Activated naive CD4-positive, alpha-beta T cell treated with anti-CD3 and anti-CD28 coated beads, Interleukin-2, amount 10 ng/mL, durations not matched to agents 7 days and 5 days (primary cell): ENCODE results near the gene TMA7B.

Source experiments
- CTCF ChIA-PET: fragments of 350-600 bp; sonication (Branson Sonifier 250); formaldehyde crosslinking; loops from one replicate; lab custom pipeline; 2021; ENCODE audit warnings: antibody characterized with exemption; lab: Charles Lee
- DNase-seq: peaks from one replicate; pipeline ENCODE4 v3.0.0-alpha.2; 2020
- H3K27ac Mint-ChIP-seq: one replicate; pipeline ENCODE4 v1.8.0; 2021; ENCODE audit warnings: mild to moderate bottlenecking, moderate library complexity, mixed read lengths
- H3K27me3 Mint-ChIP-seq: one replicate; pipeline ENCODE4 v1.8.0; 2021; ENCODE audit warnings: mild to moderate bottlenecking, mixed read lengths
- H3K36me3 Mint-ChIP-seq: one replicate; pipeline ENCODE4 v1.8.0; 2021; ENCODE audit warnings: mixed read lengths
- H3K4me1 Mint-ChIP-seq: one replicate; pipeline ENCODE4 v1.8.0; 2021; ENCODE audit warnings: mixed read lengths
- H3K4me3 Mint-ChIP-seq: one replicate; pipeline ENCODE4 v1.8.0; 2021; ENCODE audit warnings: mild to moderate bottlenecking, moderate library complexity, mixed read lengths
- H3K9me3 Mint-ChIP-seq: one replicate; pipeline ENCODE4 v1.8.0; 2021; ENCODE audit warnings: mixed read lengths

TMA7B gene

DNA sequence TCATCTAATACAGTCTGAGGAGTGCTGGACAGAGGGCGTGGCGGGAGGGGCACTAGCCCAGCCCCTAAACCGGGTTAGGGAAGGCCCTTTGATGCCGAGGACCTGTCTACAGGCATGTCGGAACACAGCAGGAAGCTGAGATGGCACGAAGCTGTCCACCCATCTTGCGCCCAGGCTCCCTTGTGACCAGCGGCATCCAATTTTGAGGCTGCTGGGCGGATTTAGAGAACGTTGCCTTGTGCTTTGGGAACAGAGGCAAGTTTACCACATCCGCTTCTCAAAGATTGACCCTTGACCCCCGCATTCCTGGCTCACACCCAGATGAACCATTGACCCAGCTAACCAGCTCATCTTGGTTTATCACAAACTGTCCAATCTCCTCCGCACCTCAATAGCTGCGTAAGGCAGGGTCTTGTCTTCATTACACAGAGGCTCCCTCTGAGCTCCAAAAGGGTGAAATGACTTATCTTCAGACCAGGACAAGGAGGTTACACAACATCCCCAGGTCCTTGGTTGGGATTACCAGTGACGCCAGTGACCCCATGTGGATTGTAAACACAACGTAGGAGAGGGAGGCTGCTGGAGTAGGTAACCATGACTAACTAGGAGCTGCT lies 39.1 kb downstream of the TMA7B start:
- CTCF ChIA-PET = interaction anchor here (0.8 to 0.9 kb wide), 2 partner anchors 386 to 465 kb away, joined by 3 read pairs; no protein-coding TSS in a partner anchor
- DNase-seq = no peak
- H3K4me3 Mint-ChIP-seq = no peak overlapping the region

DNA sequence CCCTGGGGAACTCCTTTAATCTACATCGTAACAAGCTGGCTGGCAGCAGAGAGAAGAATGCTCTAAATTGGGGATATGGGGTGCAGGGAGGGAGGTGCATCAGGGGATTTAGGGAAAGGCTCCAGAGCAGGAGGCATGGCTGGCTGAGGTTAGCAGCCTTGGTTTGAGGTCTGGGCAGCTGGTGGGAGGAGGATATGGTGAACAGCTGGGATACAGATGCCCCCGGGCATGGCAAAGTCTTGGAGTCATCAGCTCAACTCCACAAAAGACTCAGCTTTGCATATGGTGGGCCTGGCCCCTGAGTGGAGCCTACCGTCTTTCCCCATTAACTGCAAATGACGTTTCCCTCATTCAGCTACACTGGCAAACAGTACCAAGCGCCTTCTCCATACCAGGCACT lies 40.0 kb downstream of the TMA7B start:
- Mint-ChIP-seq H3K27ac (no peak overlapping the region), H3K4me1 (no peaks in the 10 kb centered on the region)
- CTCF ChIA-PET = interaction anchor here (0.7 to 1.7 kb wide), 3 partner anchors 25 to 466 kb away, joined by 3 to 4 read pairs (median 3); no protein-coding TSS in a partner anchor

More for the DNA sequence above, 39.1 kb downstream of the TMA7B start:
- Mint-ChIP-seq H3K9me3 (no peaks in the 10 kb centered on the region), H3K27me3 (peaks cover 89% of the 10 kb centered on the region), H3K4me1 (peaks cover 1% of the 10 kb centered on the region), H3K27ac (no peak overlapping the region), H3K36me3 (no peaks in the 10 kb centered on the region)

DNA sequence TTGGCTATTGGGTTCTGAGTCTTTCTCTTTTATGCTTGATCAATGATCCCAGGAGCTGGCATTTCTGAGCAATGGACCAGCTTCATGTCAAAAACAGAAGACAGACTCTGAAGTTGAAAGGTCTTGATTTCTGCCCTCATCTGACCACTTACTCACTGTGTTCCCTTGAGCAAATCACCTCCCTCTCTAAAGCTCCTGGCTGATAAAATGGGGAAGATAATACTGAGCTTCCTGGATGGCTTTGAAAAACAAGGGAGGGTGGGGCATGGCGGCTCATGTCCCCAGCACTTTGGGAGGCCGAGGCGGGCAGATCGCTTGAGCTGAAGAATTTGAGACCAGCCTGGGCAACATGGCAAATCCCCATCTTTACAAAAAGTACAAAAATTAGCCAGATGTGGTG lies 40.9 kb downstream of the TMA7B start:
- Mint-ChIP-seq H3K27ac (no peak overlapping the region), H3K4me3 (no peak overlapping the region), H3K9me3 (no peaks in the 10 kb centered on the region)

More for the DNA sequence above, 40.0 kb downstream of the TMA7B start:
- DNase-seq = no peak
- Mint-ChIP-seq H3K4me3 (no peak overlapping the region), H3K36me3 (no peaks in the 10 kb centered on the region), H3K27me3 (peaks cover 90% of the 10 kb centered on the region), H3K9me3 (no peaks in the 10 kb centered on the region)

DNA sequence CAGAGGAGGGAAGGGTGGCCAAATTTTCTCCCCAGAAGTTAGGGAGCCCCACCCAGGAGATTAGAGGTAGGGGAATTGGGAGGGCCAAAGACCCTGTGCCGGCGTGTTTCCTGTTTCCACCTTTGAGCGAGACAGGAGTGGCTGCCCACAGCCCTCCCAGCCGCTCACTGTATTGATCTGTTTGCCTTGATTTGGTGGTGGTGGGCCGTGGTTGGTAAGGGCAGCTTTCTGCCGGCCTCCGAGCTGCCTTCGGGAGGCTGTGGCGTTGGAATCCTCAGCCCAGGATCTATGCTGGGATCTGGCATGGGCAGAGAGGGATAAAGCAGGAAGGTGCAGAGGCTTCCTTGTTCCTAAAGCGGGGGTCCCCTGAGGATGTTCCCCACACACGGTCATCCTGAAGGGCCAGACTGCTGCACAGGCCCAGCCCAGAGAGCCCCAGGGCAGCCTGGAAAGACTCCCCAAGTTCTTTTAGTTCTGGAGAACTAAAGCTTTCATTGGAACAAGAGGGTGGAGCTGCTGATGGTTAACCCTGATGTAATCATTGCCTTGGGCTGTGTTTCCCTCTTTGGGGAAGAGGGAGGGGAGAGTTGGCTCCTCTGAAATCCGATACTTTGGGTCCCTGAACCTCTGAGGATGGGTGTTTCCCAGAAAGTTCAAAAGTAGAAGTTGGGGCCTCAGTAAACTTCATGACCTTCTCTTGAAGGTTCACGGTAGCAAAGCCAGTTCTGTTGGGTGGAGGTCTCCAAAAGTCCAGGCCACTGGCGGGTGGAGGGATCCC lies 41.8 kb downstream of the TMA7B start:
- H3K27ac Mint-ChIP-seq = no peak overlapping the region
- no peaks in the 10 kb centered on the region for H3K4me1 Mint-ChIP-seq
- H3K27me3 Mint-ChIP-seq = peaks cover 88% of the 10 kb centered on the region
- no peak overlapping the region for H3K4me3 Mint-ChIP-seq
- H3K36me3 Mint-ChIP-seq = no peaks in the 10 kb centered on the region
- H3K9me3 Mint-ChIP-seq = no peaks in the 10 kb centered on the region
- CTCF ChIA-PET = interaction anchor here (1.0 to 1.7 kb wide), 2 partner anchors 15 to 23 kb away, joined by 3 to 4 read pairs; no protein-coding TSS in a partner anchor
- no peak for DNase-seq

More for the DNA sequence above, 40.9 kb downstream of the TMA7B start:
- Mint-ChIP-seq H3K27me3 (peaks cover 88% of the 10 kb centered on the region), H3K4me1 (no peaks in the 10 kb centered on the region), H3K36me3 (no peaks in the 10 kb centered on the region)
- no peak for DNase-seq
- CTCF ChIA-PET = interaction anchor here (1.7 kb wide), 1 partner anchor 24 kb away, joined by 4 read pairs; no protein-coding TSS in a partner anchor

DNA sequence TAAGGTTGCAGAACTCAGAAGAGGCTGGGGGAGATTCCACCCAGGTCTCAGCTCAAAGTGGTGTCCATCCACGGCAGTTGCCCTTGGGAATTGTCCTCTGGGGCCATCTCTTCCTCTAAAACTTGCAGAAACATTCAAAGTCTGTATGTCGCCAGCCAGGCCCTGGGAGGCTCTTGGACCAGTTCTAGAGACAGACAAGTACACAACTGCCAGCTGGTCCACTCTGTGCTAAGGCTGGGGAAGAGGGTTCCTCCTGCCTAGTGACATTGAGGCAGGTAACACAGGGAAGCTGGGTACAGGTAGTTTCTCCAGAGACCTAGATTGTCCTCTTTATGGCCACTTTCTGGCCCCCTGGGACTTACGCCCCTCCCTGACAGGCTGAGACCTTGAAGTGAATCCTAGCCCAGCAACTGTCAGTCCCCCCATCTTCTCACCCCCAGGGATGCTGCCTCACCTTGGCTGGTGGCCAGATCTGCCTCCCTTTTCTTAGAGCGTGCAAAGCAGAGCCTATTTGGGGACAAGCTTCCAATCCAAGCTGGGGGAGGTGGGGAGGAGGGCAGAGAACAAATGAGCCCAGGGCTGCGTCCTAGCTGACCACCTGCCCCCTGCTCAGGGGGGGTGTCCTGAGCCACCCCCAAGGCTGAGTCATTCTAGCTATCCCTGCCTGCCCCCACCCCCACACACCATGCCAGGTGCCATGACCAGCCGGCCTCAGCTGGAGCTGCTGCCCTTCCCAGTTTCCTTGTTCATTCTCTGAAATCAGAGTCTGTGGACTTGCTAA lies 42.9 kb downstream of the TMA7B start:
- DNase-seq = no peak
- Mint-ChIP-seq H3K4me1 (no peaks in the 10 kb centered on the region), H3K27me3 (peaks cover 88% of the 10 kb centered on the region), H3K4me3 (no peak overlapping the region), H3K27ac (no peak overlapping the region), H3K9me3 (no peaks in the 10 kb centered on the region), H3K36me3 (no peaks in the 10 kb centered on the region)
- CTCF ChIA-PET = interaction anchor here (1.0 kb wide), 1 partner anchor 14 kb away, joined by 3 read pairs; no protein-coding TSS in a partner anchor

DNA sequence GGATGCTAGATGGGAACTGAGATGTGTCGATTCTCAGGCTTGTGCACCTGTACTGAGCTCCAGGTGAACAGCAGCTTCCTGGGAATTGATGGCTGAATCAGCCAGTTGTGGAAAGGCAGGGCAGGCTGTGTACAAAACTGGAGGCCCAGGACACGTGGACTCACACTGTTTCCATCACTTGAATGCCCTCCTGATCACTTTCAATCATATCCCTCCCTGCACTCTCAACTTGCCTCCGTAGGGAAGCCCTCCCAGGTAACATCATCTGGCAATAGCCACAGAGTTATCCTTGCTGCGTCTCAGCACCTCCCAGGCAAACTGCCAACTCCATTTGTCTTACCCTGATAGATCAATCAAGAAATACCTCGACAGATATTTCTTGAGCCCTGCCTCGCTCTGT lies 44.6 kb downstream of the TMA7B start:
- peaks cover 91% of the 10 kb centered on the region for H3K27me3 Mint-ChIP-seq
- no peaks in the 10 kb centered on the region for H3K9me3 Mint-ChIP-seq

DNA sequence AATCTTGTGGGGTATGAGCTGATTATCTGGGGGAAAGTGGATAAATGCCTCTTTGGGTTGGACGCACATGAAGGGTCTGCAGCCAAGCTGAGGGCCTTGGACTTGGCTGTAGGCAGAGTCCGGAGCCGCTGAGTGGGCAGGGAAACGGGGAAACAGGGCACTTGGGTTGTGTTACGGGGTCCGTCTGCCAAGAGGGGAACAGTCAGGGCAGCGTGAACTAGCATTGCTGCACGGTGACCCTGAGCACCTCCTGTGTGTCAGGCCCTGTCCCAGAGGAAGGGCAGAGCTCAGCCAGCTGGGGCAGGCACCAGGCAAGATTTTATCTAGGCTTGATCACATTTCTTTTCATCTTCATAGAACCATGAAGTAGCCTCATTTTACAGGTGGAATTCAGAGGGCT lies 46.4 kb downstream of the TMA7B start:
- peaks cover 18% of the 10 kb centered on the region for H3K4me1 Mint-ChIP-seq
- no peak for DNase-seq
- H3K27ac Mint-ChIP-seq = no peak overlapping the region
- H3K36me3 Mint-ChIP-seq = no peaks in the 10 kb centered on the region
- CTCF ChIA-PET = no interaction called here
- H3K27me3 Mint-ChIP-seq = peaks cover 83% of the 10 kb centered on the region
- H3K4me3 Mint-ChIP-seq = no peak overlapping the region
- no peaks in the 10 kb centered on the region for H3K9me3 Mint-ChIP-seq

More for the DNA sequence above, 44.6 kb downstream of the TMA7B start:
- DNase-seq = no peak
- H3K4me3 Mint-ChIP-seq = no peak overlapping the region
- no peaks in the 10 kb centered on the region for H3K36me3 Mint-ChIP-seq
- CTCF ChIA-PET = interaction anchor here (0.6 to 2.2 kb wide), 2 partner anchors 20 to 317 kb away, joined by 3 to 8 read pairs; no protein-coding TSS in a partner anchor
- H3K4me1 Mint-ChIP-seq = peaks cover 8% of the 10 kb centered on the region
- no peak overlapping the region for H3K27ac Mint-ChIP-seq

DNA sequence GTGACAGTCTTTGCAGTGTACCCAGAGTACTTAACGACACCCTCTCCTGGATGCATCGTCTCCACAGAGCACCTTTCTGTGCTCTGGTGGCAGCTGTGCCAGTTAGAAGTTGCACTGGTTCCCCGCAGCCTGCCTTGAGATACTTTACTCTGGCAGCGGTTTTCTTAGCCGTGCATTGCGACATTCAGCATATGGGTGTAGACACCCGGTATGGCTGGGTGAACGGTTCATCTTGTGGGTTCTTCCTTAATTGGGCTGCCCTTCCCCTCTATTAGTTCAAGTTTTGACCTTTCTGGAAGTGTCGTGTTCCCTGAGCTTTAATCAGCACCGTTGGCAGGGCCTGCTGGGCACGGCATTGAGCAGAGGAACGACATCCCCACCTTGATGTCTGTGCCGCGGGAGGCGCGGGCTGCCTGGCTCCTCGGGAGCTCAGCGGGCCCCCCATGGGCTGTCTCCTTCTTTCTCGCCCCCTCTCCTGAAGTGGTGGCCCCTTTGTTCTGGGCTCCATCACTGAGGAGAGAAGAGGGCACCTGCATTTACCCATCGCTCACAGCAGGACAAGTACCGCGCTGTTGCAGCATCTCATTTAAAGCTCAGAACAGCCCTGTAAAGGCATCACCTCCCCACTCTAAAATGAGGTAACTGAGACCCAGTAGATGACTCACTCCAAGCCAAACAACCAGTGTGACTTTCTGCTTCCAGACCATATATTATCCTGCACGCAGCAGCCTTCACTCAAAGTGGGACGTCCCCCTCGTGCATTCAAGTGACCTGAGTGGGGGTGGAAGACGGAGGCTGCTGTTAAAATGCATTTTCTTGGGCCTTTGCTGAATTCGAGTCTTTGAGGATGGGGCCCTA lies 47.9 kb downstream of the TMA7B start:
- H3K4me3 Mint-ChIP-seq = no peak overlapping the region
- H3K36me3 Mint-ChIP-seq = no peaks in the 10 kb centered on the region
- no peaks in the 10 kb centered on the region for H3K9me3 Mint-ChIP-seq
- H3K4me1 Mint-ChIP-seq = peaks cover 19% of the 10 kb centered on the region
- H3K27ac Mint-ChIP-seq = no peak overlapping the region
- peaks cover 74% of the 10 kb centered on the region for H3K27me3 Mint-ChIP-seq
- CTCF ChIA-PET = no interaction called here
- DNase-seq = no peak

DNA sequence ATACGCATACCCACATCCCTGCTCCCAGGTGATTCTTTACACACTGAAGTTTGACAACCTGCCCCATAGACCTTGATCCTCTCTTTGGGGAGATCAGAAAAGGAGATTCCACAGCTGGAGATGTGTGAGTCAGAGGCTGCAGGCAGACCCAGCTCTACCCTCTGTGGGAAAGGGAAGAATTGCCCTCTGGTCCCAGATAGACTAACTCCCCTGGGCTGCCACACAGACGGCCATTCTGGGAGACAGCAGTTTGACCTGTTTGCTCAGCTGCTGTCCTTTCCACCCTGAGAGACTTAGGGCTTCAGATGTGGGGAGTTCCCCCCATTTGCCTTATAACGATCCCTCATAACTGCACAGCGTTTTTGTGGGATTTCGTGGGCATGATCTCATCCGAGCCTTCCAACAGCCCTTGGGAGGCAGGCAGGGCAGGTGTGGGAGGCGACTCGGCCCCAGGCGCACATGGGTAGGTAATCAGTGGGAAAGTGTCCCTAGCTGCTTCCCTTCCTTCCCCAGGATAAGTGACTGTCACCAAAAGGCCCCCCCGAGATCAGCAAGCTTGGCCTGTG lies 48.6 kb downstream of the TMA7B start:
- H3K4me1 Mint-ChIP-seq = peaks cover 19% of the 10 kb centered on the region
- no peak for DNase-seq
- no peak overlapping the region for H3K4me3 Mint-ChIP-seq
- no peak overlapping the region for H3K27ac Mint-ChIP-seq
- CTCF ChIA-PET = interaction anchor here (0.8 to 2.2 kb wide), 4 partner anchors 12 to 473 kb away, joined by 3 to 15 read pairs (median 4); no protein-coding TSS in a partner anchor
- no peaks in the 10 kb centered on the region for H3K36me3 Mint-ChIP-seq
- H3K27me3 Mint-ChIP-seq = peaks cover 68% of the 10 kb centered on the region
- H3K9me3 Mint-ChIP-seq = no peaks in the 10 kb centered on the region

DNA sequence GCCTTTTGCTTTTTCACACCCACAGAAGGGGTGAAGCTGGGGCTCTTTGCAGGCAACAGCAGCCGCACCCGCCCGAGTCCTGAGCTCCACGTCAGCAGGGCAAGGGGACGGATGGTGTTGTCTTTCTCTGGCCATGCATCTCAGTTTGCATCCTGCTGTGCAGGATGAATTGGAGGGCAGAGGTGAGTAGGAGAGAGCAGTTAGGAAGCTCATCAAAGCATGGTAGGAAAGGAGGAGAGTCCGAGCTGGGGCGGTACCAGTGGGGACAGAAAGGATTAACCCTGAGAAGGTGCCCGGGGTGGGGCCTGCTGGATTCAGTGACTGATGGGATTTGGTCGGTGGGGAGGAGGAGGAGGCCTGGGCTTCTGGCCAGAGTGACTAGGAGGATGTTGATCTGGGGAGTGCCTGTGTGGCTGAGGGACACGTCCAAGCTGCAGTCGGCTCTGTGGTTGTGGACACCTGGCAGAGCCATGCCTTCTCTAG lies 49.1 kb downstream of the TMA7B start:
- Mint-ChIP-seq H3K9me3 (no peaks in the 10 kb centered on the region), H3K4me1 (peaks cover 19% of the 10 kb centered on the region), H3K36me3 (no peaks in the 10 kb centered on the region), H3K4me3 (peak overlapping the region; percentile 50), H3K27ac (peak overlapping the region; percentile 71), H3K27me3 (peaks cover 70% of the 10 kb centered on the region)
- CTCF ChIA-PET = interaction anchor here (0.8 to 2.2 kb wide), 7 partner anchors 12 to 474 kb away, joined by 3 to 15 read pairs (median 3); no protein-coding TSS in a partner anchor
- no peak for DNase-seq

DNA sequence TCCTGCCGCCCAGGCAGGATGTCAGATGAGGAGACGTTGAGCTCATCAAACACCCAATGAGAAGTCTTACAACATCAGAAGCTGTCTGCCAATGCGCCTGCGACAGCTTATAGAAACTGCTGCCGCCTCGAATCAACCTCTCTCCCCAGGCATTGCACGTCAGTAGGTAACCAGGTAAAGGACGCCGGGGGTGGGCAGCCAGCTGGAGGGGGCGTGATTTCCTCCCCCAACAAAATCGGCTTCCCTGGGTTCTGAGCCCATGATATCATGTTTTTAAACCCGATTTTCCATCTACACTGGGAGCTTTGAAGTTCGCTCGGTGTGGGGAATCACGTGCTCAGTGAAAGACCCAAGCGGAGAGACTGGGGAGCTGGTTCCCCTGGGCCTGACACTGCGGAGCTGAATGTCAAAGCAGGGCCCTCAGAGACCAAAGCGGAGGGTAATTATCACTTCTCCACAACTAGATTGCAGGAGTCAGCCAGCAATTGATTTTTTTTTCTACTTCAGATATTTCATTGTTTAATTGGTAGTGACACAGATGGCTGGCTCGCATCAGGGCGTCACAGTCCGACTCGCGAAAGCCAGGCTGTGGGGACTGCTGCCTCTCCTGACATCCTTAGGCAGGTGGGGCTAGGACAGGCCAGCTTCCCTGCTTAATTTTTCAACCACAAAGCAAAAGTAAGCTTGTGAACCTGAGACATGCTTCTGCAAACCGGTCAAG lies 49.9 kb downstream of the TMA7B start:
- no peaks in the 10 kb centered on the region for H3K9me3 Mint-ChIP-seq
- peak overlapping the region; percentile 50 for H3K4me3 Mint-ChIP-seq
- H3K36me3 Mint-ChIP-seq = no peaks in the 10 kb centered on the region
- CTCF ChIA-PET = interaction anchor here (0.8 to 2.2 kb wide), 8 partner anchors 13 to 475 kb away, joined by 3 to 15 read pairs (median 3); no protein-coding TSS in a partner anchor
- H3K27ac Mint-ChIP-seq = peak overlapping the region; percentile 71
- H3K27me3 Mint-ChIP-seq = peaks cover 71% of the 10 kb centered on the region
- H3K4me1 Mint-ChIP-seq = peaks cover 19% of the 10 kb centered on the region
- peak; percentile 66 for DNase-seq

DNA sequence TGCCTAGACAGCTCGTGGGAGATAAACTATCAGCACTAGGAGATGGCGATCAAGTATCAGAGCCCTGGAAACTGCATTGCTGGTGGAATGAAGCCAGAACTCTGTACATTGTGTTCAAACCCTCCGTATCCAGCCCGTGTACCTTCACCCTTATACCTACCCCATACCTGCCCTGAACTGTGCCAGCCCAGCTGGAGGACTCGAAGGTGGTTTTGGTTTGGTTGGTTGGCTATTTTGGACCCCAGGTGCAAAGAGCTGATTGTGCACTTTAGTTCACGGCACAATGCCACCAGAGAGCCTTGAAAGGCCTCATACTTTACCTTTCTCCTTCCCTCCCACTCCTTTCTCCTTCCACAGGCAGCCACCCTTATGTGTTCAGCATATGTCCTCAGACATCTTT lies 50.5 kb downstream of the TMA7B start:
- CTCF ChIA-PET = interaction anchor here (1.0 to 2.2 kb wide), 6 partner anchors 14 to 475 kb away, joined by 3 to 15 read pairs (median 4); no protein-coding TSS in a partner anchor
- Mint-ChIP-seq H3K4me3 (no peak overlapping the region), H3K9me3 (no peaks in the 10 kb centered on the region), H3K27ac (no peak overlapping the region), H3K4me1 (peaks cover 19% of the 10 kb centered on the region), H3K27me3 (peaks cover 64% of the 10 kb centered on the region), H3K36me3 (no peaks in the 10 kb centered on the region)
- no peak for DNase-seq
